A549 (cell line): ENCODE data around the gene PTPA. TPM values are rescaled to one million over a fixed set of nuclear protein-coding genes. Genes with fewer than 3 reads are reported as not detected.
A peak's percentile ranks its signal among the peaks of the same experiment; 100 is the strongest.

Experiments used
- ATAC-seq, 2 experiments: fragments of 200-7000 bp in 1 of 2; fragments of >200 bp in 1 of 2; cut with Nextera tagmentation in 1 of 2; cut with Tn5 transposase in 1 of 2; 3 replicates each; pipeline versions ENCODE4 v1.8.0 to v1.9.1; 2018 to 2020; ENCODE audit warnings: mild to moderate bottlenecking in 1 of 2, moderate library complexity in 1 of 2
- CTCF ChIA-PET: fragments of 300-600 bp; sonication (Branson Sonifier 250); formaldehyde crosslinking; extraction: SDS; loops from one replicate; lab custom pipeline; 2021; ENCODE audit warnings: antibody characterized with exemption, inconsistent platforms; lab: Yijun Ruan, JAX
- POLR2A ChIA-PET: fragments of 350-600 bp; formaldehyde crosslinking; extraction: SDS; loops from one replicate; lab custom pipeline; 2021; ENCODE audit warnings: antibody characterized with exemption, inconsistent platforms; lab: Yijun Ruan, JAX
- DNase-seq, 2 experiments: peaks; one replicate each; pipeline versions ENCODE4 v3.0.0 to v3.0.0-alpha.2; 2011 to 2016; ENCODE audit warnings: low read depth in 1 of 2, low spot score in 1 of 2
- FAIRE-seq: peaks from 2 replicates; lab custom pipeline; 2011; peaks lifted over from hg19 to GRCh38; lab: Jason Lieb, UNC
- H3K27ac ChIP-seq, 2 experiments: fragments of >200 bp; sonication (Bioruptor Twin); formaldehyde crosslinking; 3 replicates each; pipeline ENCODE4 v1.5.1; 2016 to 2017
- H3K4me1 ChIP-seq: fragments of >200 bp; sonication (Bioruptor Twin); formaldehyde crosslinking; 3 replicates; pipeline ENCODE4 v1.6.1; 2016
- H3K4me2 ChIP-seq: fragments of >200 bp; sonication (Bioruptor Twin); formaldehyde crosslinking; 3 replicates; pipeline ENCODE4 v1.6.1; 2016
- H3K4me3 ChIP-seq: fragments of >200 bp; sonication (Bioruptor Twin); formaldehyde crosslinking; 3 replicates; pipeline ENCODE4 v1.5.1; 2016
- H3K9me3 ChIP-seq: fragments of >200 bp; sonication (Bioruptor Twin); formaldehyde crosslinking; 3 replicates; pipeline ENCODE4 v1.6.1; 2016
- BHLHE40 ChIP-seq: IDR thresholded peaks from 2 replicates; pipeline ENCODE4 v1.6.1; 2012; ENCODE audit warnings: low read depth, low read length, inconsistent platforms
- CBX2 ChIP-seq: fragments of 200-600 bp; sonication (generic); IDR thresholded peaks from 2 replicates; pipeline ENCODE4 v1.6.1; 2016; ENCODE audit warnings: low read depth, mild to moderate bottlenecking, borderline replicate concordance
- CBX8 ChIP-seq: fragments of 200-600 bp; sonication (generic); IDR thresholded peaks from 2 replicates; pipeline ENCODE4 v1.6.1; 2016
- CTCF ChIP-seq: fragments of >200 bp; sonication (Bioruptor Twin); formaldehyde crosslinking; IDR thresholded peaks from 3 replicates; pipeline ENCODE4 v1.5.1; 2016
- EHF ChIP-seq: fragments of 250-450 bp; sonication (Bioruptor Pico); IDR thresholded peaks from 2 replicates; pipeline ENCODE4 v1.5.0; 2020; ENCODE audit warnings: mild to moderate bottlenecking
- EHMT2 ChIP-seq: fragments of 200-600 bp; sonication (generic); IDR thresholded peaks from 2 replicates; pipeline ENCODE4 v1.6.1; 2016; ENCODE audit warnings: antibody characterized with exemption, low read depth, mild to moderate bottlenecking, moderate library complexity
- ESRRA ChIP-seq: fragments of 150-350 bp; IDR thresholded peaks from 2 replicates; pipeline ENCODE4 v1.6.1; 2014; ENCODE audit warnings: mild to moderate bottlenecking, low read length, borderline replicate concordance
- FOSB ChIP-seq: fragments of 250-450 bp; sonication (Bioruptor Pico); IDR thresholded peaks from 2 replicates; pipeline ENCODE4 v1.5.0; 2020; ENCODE audit warnings: mild to moderate bottlenecking, moderate library complexity
- HES2 ChIP-seq: fragments of >200 bp; sonication (Bioruptor Twin); formaldehyde crosslinking; IDR thresholded peaks from 2 replicates; pipeline ENCODE4 v1.6.1; 2016
- HOXB13 ChIP-seq: fragments of 250-450 bp; sonication (Bioruptor Pico); IDR thresholded peaks from 2 replicates; pipeline ENCODE4 v1.5.0; 2020; ENCODE audit warnings: low read depth, mild to moderate bottlenecking, moderate library complexity
- HOXB5 ChIP-seq: fragments of 250-450 bp; sonication (Bioruptor Pico); IDR thresholded peaks from 2 replicates; pipeline ENCODE4 v1.5.0; 2020; ENCODE audit warnings: mild to moderate bottlenecking, moderate library complexity
- JUN ChIP-seq, 2 experiments: fragments of >200 bp; sonication (Bioruptor Twin); formaldehyde crosslinking; IDR thresholded peaks; 2 replicates in 1 of 2; 3 replicates in 1 of 2; pipeline ENCODE4 v1.6.1; 2016 to 2017
- KDM5A ChIP-seq: fragments of 200-600 bp; sonication (generic); IDR thresholded peaks from 2 replicates; pipeline ENCODE4 v1.6.1; 2016; ENCODE audit warnings: antibody characterized with exemption, mild to moderate bottlenecking
- MAX ChIP-seq: IDR thresholded peaks from 2 replicates; pipeline ENCODE4 v1.6.1; 2012
- POLR2AphosphoS2 ChIP-seq: conservative IDR thresholded peaks from 2 replicates; pipeline ENCODE4 v1.6.1; 2012; ENCODE audit warnings: low read length, improper control_type of control experiment, inconsistent platforms
- RAD21 ChIP-seq, 2 experiments: fragments of >200 bp in 1 of 2; sonication (Bioruptor Twin) in 1 of 2; formaldehyde crosslinking in 1 of 2; IDR thresholded peaks in 1 of 2; conservative IDR thresholded peaks in 1 of 2; 2 replicates in 1 of 2; 3 replicates in 1 of 2; pipeline ENCODE4 v1.6.1; 2012 to 2018; ENCODE audit warnings: inconsistent platforms in 1 of 2
- RFX5 ChIP-seq: fragments of 450-650 bp; IDR thresholded peaks from 2 replicates; pipeline ENCODE4 v1.7.1; 2014; ENCODE audit warnings: antibody characterized with exemption, mild to moderate bottlenecking, moderate library complexity
- SMC3 ChIP-seq: fragments of >200 bp; sonication (Bioruptor Twin); formaldehyde crosslinking; IDR thresholded peaks from 3 replicates; pipeline ENCODE4 v1.6.1; 2018; ENCODE audit warnings: inconsistent platforms
- USF2 ChIP-seq: fragments of 450-650 bp; IDR thresholded peaks from 2 replicates; pipeline ENCODE4 v1.6.1; 2014; ENCODE audit warnings: antibody characterized with exemption
- WGBS: methylation state at CpG from one replicate; pipeline ENCODE4 v1.1.6; 2017; ENCODE audit errors: missing lambda C conversion rate; 5-methylcytosine and 5-hydroxymethylcytosine counted together
- polyA plus RNA-seq, 4 experiments: library from polyadenylated mRNA; depleted of rRNA in 3 of 4; stranded (reverse); fragments of >200 nt; fragmentation: RNase III in 1 of 4; extraction: RNeasy Plus Mini Kit Qiagen cat#74134 plus additional on column Dnase treatment in 1 of 4; gene quantifications; 2 replicates in 3 of 4; 3 replicates in 1 of 4; pipeline ENCODE4 v1.2.3, GENCODE V29; 2011 to 2017
- TF ChIP-seq, protein P1 (sequence below): fragments of 250-450 bp; sonication (Bioruptor Pico); IDR thresholded peaks from 2 replicates; pipeline ENCODE4 v1.5.0; 2021; ENCODE audit warnings: mild to moderate bottlenecking, moderate library complexity, borderline replicate concordance
- TF ChIP-seq, protein P2 (sequence below): fragments of 200-600 bp; sonication (generic); IDR thresholded peaks from 2 replicates; pipeline ENCODE4 v1.6.1; 2016; ENCODE audit warnings: antibody characterized with exemption, mild to moderate bottlenecking, moderate library complexity

The PTPA gene
- polyA plus RNA-seq, 2 of the 4 experiments (the other 2 are of a cell fraction) = 140 to 161 TPM

DNA sequence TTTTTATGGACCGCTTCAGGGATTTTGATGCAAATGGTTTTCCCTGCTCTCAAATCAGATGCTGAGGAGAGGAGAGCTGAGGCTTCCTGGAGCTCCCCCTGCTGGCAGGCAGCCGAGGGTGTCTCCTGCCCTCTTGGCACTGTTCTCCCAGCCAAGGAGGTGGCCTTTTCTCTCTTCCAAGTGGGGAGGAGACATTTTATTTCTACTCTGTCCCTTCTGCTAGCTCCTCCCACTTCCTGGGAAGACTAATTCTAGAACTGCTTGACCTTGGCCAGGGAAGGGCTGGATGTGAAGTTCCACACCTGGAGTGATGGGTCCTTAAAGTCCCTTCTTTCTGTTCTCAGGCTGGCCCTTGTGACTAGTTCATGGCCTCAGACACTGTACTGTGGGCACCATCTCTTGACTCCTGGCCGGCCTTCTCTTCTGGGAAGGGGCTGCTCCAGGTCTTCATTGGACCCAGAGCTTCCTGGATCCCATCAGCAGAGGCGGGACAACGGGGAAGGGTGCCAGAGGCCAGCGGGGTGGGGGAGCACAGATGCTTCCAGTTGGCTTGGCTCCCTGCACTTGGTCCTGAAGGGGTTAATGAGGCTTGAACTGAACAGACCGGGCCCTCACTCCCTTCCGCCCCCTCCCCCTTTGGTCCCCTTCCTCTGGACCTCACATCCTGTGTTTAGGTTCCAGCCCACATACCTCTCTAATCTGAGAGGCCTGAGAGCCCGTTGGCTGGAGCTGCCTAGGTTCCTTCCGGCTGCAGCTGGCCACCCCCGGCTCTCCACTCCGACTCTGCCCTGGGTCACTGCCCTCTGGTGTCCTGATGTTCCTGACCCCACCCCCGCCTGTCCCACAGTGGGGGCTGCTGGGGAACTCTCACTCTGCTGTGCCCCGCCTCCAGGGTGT, 32.1 kb downstream of the PTPA start:
- 53% methylated on average over 11 of the region's 14 CpGs for WGBS
- Histone ChIP-seq H3K4me2 (peak overlapping the region; percentile 91), H3K27ac (peak overlapping the region; percentile 99), H3K4me3 (no peak overlapping the region), H3K9me3 (no peaks in the 10 kb centered on the region), H3K4me1 (peaks cover 76% of the 10 kb centered on the region)
- DNase-seq = peak; percentile 84 to 92
- CTCF ChIA-PET = interaction anchor here (0.6 to 28.1 kb wide), 48 partner anchors 15 to 634 kb away, joined by 3 to 1029 read pairs (median 4); partner anchors contain the start of genes ASB6, C9orf50, IER5L and NTMT1
- TF ChIP-seq, protein P1, sequence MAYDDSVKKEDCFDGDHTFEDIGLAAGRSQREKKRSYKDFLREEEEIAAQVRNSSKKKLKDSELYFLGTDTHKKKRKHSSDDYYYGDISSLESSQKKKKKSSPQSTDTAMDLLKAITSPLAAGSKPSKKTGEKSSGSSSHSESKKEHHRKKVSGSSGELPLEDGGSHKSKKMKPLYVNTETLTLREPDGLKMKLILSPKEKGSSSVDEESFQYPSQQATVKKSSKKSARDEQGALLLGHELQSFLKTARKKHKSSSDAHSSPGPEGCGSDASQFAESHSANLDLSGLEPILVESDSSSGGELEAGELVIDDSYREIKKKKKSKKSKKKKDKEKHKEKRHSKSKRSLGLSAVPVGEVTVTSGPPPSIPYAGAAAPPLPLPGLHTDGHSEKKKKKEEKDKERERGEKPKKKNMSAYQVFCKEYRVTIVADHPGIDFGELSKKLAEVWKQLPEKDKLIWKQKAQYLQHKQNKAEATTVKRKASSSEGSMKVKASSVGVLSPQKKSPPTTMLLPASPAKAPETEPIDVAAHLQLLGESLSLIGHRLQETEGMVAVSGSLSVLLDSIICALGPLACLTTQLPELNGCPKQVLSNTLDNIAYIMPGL = 0 out of 2 replicates have a peak, but pooled peaks have one; percentile 24
- TF ChIP-seq JUN (IDR thresholded peaks at IDR 0.05) (no peak), BHLHE40 (no peak), CTCF (peak; percentile 90), KDM5A (no peak), FOSB (CRISPR knock-in tag) (no peak), SMC3 (peak; percentile 75), RAD21 (conservative IDR thresholded peaks at IDR 0.05 in 1 of 2, IDR thresholded peaks at IDR 0.05 in 1 of 2) (peak; percentile 63 to 74), MAX (peak; percentile 40; the same call in 1 of the 2 replicates)
- peak; percentile 27 to 66; a peak in 3 of 6 replicates for ATAC-seq
- POLR2A ChIA-PET = interaction anchor here (1.0 to 2.6 kb wide), 9 partner anchors 12 to 609 kb away, joined by 3 to 23 read pairs (median 5); partner anchors contain the start of genes IER5L and PTGES
- peak; percentile 59 for FAIRE-seq

DNA sequence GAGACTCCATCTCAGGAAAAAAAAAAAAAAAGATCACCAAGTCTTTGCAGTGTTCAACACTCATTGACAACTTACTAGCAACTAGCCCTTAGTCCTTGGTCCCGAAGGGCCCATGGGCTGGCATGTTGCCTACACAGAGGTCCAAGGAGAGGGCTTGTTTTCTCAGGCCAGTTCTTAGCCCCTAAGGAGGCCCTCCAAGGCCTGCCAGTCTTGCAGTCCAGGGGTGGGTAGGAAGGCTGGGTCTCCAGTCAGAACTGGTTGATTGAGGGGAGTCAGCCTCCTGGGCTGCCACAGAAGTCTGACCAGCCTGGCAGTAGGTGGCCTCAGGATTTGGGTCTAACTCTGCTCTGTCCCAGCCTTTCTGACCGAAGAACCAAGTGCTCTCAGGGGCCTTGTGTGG, 34.1 kb downstream of the PTPA start:
- TF ChIP-seq RFX5 (no peak), HOXB5 (CRISPR knock-in tag) (no peak), EHF (no peak), POLR2AphosphoS2 (no peak)
- TF ChIP-seq, all 56 proteins: peak for 0
- ATAC-seq = no peak
- ChIA-PET CTCF (interaction anchor here (12.5 to 28.1 kb wide), 4 partner anchors 17 to 486 kb away, joined by 271 to 1029 read pairs (median 800); partner anchors contain the start of genes ASB6, C9orf50, IER5L and NTMT1), POLR2A (interaction anchor here (1.2 kb wide), 1 partner anchor 475 kb away, joined by 3 read pairs; no protein-coding TSS in a partner anchor)
- Histone ChIP-seq H3K27ac (peak overlapping the region; percentile 43 to 82; a peak in 5 of 6 replicates), H3K4me1 (peaks cover 58% of the 10 kb centered on the region), H3K9me3 (no peaks in the 10 kb centered on the region), H3K4me3 (no peak overlapping the region), H3K4me2 (peak overlapping the region; percentile 42)
- FAIRE-seq = no peak
- DNase-seq = no peak
- WGBS = 93% methylated on average over 2 of the region's 2 CpGs

- H3K4me2 ChIP-seq = peak overlapping the region; percentile 42
- ChIA-PET CTCF (interaction anchor here (0.7 to 28.1 kb wide), 6 partner anchors 18 to 595 kb away, joined by 3 to 1029 read pairs (median 462); partner anchors contain the start of genes ASB6, C9orf50, IER5L and NTMT1), POLR2A (interaction anchor here (1.2 kb wide), 1 partner anchor 474 kb away, joined by 3 read pairs; no protein-coding TSS in a partner anchor)
- DNase-seq = no peak
- peak overlapping the region; percentile 43 to 82; a peak in 5 of 6 replicates for H3K27ac ChIP-seq
- H3K4me3 ChIP-seq = no peak overlapping the region
- WGBS = 80% methylated on average over 6 of the region's 7 CpGs
- FAIRE-seq = no peak
- ATAC-seq = peak in 1 of 2 experiments; percentile 10; a peak in 1 of 6 replicates
- H3K4me1 ChIP-seq = peaks cover 52% of the 10 kb centered on the region
- no peaks in the 10 kb centered on the region for H3K9me3 ChIP-seq
- TF ChIP-seq USF2 = no peak
- no peak for TF ChIP-seq CBX8
- no peak for TF ChIP-seq EHF
- no peak for TF ChIP-seq EHMT2
- TF ChIP-seq HOXB13 (CRISPR knock-in tag) = no peak
- TF ChIP-seq CBX2 = no peak
- TF ChIP-seq, protein P2, sequence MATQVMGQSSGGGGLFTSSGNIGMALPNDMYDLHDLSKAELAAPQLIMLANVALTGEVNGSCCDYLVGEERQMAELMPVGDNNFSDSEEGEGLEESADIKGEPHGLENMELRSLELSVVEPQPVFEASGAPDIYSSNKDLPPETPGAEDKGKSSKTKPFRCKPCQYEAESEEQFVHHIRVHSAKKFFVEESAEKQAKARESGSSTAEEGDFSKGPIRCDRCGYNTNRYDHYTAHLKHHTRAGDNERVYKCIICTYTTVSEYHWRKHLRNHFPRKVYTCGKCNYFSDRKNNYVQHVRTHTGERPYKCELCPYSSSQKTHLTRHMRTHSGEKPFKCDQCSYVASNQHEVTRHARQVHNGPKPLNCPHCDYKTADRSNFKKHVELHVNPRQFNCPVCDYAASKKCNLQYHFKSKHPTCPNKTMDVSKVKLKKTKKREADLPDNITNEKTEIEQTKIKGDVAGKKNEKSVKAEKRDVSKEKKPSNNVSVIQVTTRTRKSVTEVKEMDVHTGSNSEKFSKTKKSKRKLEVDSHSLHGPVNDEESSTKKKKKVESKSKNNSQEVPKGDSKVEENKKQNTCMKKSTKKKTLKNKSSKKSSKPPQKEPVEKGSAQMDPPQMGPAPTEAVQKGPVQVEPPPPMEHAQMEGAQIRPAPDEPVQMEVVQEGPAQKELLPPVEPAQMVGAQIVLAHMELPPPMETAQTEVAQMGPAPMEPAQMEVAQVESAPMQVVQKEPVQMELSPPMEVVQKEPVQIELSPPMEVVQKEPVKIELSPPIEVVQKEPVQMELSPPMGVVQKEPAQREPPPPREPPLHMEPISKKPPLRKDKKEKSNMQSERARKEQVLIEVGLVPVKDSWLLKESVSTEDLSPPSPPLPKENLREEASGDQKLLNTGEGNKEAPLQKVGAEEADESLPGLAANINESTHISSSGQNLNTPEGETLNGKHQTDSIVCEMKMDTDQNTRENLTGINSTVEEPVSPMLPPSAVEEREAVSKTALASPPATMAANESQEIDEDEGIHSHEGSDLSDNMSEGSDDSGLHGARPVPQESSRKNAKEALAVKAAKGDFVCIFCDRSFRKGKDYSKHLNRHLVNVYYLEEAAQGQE = no peak
- no peak for TF ChIP-seq HES2
- no peak for TF ChIP-seq HOXB5 (CRISPR knock-in tag)
- no peak for TF ChIP-seq ESRRA
- TF ChIP-seq RAD21 (conservative IDR thresholded peaks at IDR 0.05 in 1 of 2, IDR thresholded peaks at IDR 0.05 in 1 of 2) = no peak
Measured at GRCh38 chr9:129145841-129146292, 34.7 kb downstream of the PTPA start.
